MM.1S (cell line): ENCODE data around the gene HLA-DMA.

Experiments
- CTCF ChIP-seq: fragments of 300-600 bp; sonication (generic); IDR thresholded peaks from 2 replicates; pipeline ENCODE4 v1.5.1; 2016; ENCODE audit warnings: antibody characterized with exemption, low read length, mixed read lengths
- EZH2 ChIP-seq: fragments of 300-600 bp; sonication (generic); optimal IDR thresholded peaks from 2 replicates; pipeline ENCODE3; 2017; ENCODE audit warnings: low read depth, mild to moderate bottlenecking, antibody characterized with exemption, low read length, mixed read lengths
- EZH2phosphoT487 ChIP-seq: fragments of 300-600 bp; sonication (generic); IDR thresholded peaks from 2 replicates; pipeline ENCODE4 v1.6.1; 2018; ENCODE audit warnings: antibody characterized with exemption, low read length

- TF ChIP-seq EZH2 (no peak), CTCF (no peak), EZH2phosphoT487 (no peak)
Observed at GRCh38 chr6:32963866-32964265, 11.0 kb upstream of the HLA-DMA start.
